Tongue (tissue), 2 donors: ENCODE data around the gene R3HDM4. TPM values are rescaled to one million over a fixed set of nuclear protein-coding genes. Genes with fewer than 3 reads are reported as not detected.

Experiments
- DNase-seq: peaks from one replicate; pipeline ENCODE4 v3.0.0-alpha.2; 2015
- total RNA-seq: library from RNA; depleted of rRNA; stranded (reverse); fragments of >200 nt; gene quantifications from one replicate; pipeline ENCODE4 v1.2.3, GENCODE V29; 2014

The R3HDM4 gene
- total RNA-seq, 1 donor from 2014 or later = 23.2 TPM

DNA sequence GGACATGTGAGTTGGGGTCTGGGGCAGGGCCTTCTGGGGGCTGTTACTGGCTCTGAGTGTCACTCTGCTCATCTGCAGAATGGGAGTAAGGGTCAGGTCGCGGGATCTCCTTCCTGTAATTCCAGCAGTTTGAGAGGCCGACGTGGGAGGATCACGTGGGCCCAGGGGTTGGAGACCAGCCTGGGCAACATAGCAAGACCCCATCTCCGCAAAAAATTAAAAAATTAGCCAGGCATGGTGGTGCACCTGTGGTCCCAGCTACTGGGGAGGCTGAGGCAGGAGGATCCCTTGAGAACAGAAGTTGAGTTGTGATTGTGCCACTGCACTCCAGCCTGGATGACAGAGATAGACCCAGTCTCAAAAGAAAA lies 16.9 kb upstream of the R3HDM4 start:
- DNase-seq = no peak

DNA sequence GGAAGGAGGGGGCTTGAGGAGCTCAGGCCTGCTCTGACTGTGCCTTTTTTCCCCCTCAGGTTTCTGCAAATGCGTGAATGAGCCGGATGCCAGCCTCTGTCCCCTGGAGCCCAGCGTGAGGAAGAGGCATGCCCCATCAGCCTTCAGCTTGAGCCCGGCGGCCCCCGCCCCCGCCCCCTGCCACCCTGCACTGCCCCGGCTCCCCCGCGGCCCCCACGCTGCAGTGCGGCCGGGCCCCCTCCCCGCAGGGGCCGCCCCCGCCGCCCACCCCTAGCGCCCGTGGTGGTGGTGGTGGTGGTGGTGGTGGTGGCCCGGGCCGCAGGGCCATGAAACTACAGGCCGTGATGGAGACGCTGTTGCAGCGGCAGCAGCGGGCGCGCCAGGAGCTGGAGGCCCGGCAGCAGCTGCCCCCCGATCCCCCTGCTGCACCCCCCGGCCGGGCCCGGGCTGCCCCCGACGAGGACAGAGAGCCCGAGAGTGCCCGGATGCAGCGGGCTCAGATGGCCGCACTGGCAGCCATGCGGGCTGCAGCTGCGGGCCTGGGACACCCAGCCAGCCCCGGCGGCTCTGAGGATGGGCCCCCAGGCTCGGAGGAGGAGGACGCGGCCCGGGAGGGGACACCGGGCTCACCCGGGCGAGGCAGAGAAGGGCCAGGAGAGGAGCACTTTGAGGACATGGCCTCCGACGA lies 16.3 kb upstream of the R3HDM4 start:
- DNase-seq = no peak

DNA sequence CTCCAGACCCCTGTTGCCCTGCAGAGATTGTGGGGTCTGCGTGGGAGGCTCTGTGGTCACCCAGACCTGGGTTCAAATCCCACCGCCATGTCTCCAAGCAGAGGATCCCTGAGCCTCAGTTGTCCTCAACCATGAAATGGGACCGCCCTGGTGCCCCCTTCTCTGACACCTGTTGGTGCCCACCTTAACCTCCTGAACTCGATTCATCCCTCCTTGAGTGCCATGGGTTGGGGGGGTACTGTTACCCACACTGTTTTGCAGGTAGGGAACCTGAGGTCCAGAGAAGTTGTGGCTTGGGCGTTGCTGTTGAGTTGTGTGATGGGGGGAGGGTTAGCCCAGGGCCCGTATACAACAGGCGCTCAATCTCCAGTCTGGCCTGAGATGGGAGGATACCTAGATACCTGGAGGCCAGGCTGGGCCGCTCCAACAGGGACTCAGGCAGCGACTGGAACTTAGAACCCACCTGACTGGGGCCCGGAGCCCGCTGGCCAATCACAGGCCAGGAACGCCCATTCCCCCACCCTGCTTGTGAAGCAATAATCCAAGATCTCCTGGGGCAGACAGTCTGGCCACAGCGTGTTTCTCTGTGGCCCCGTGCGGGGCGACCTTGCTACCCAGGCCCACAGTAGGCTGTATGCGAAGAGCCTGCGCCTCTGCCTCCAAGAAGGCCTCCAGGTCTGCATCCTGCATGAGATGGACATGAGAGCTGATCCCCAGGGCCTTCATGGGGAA lies 15.6 kb upstream of the R3HDM4 start:
- DNase-seq = no peak

DNA sequence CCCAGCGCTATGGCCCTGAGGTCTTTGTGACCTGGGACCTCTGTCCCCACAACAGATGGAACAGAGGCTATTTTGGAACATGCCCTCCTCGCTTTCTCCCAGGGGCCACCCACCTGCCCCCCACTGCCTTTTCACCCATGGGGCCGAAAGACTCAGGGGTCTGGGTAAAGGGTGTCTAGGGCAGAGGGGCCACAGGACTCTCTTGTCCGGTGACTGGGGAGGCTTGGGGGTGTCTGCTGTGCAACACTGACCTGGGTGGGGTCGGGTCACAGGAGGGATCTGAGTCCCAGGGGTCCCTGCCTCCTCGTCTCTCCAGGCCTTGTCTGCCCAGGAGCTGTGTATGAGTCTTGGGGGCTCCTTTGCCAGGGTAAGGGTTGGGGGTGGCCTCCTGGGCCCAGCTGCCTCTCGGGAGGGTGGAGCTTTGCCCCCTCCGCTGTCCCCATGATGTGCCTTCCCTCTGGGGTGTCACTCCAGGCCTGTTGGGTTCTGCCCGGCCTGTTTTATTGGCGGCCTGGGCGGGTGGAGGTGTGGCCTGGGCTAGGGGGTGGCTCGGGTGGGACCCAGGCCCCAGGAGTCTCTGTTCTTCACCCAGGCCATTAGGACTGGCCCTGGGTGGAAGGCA lies 14.9 kb upstream of the R3HDM4 start:
- no peak for DNase-seq

DNA sequence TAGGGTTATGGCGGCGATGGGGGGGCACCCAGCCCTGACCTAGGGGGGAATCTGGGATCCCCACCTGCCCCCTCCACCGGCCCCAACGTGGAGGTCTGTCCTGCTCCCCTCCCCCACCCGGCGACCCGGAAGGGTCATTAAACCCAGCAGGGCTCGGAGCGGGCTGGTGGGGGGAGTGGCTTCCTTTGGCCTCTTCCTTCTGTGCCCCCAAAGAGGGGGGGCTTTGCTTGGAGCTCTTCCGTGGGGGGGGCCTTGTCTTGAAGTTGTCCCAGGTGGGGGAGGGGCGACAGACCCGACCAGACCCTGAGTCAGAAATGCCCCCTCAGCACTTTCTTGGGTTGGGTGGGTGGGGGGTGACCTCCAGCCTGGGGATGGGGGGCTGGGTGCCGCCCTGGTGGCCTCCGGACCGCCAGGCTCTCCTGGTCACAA lies 14.3 kb upstream of the R3HDM4 start:
- DNase-seq = no peak

DNA sequence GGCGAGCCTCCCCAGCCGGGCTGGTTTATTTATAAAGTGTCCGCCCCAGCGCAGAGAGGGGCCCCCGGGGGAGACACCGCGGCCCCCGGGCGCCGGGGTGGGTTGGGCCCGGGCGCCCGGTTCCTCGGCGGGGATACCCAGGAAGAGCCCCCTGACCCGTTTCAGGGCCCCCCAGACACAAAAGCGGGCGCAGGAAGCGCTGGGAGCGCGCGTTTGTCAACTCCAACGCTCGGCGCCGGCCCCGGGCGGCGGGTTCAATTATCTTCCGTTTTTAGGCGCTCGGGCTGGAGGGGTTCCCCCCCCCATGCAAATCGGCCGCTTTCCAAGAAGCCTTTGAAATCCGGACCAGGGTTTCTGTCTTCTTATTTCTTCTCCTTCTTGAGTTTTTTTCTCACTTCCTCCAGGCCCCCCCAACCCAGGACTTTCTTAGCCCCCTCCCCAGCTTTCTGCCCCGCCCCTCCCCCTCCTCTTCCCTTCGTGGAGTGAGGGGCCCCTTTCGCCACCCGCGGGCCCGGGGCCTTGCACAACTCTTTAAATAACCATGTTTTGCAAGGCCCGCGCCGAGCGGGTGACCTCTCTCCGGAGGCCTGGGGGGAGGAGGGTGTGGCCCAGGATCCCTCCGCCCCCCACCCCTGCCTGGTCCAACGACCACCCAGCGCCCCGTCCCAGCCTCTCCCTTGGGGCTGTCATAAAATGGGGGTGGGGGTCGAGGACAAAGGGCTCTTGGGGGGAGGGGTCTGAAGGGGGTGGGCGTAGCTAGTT lies 13.8 kb upstream of the R3HDM4 start:
- no peak for DNase-seq

DNA sequence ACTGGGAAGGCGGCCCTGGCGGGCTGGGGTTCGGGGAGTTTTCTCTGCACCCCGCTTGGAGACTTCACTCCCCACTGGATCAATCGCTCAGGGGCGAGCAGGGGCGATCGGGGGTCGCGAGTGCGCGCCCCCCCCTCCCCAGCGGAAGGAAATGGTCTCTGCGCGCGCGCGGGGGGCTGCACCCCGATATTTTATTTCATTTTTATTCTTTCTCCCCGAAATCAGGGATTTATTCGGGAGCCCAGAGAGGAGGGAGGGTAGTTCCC lies 13.2 kb upstream of the R3HDM4 start:
- no peak for DNase-seq

DNA sequence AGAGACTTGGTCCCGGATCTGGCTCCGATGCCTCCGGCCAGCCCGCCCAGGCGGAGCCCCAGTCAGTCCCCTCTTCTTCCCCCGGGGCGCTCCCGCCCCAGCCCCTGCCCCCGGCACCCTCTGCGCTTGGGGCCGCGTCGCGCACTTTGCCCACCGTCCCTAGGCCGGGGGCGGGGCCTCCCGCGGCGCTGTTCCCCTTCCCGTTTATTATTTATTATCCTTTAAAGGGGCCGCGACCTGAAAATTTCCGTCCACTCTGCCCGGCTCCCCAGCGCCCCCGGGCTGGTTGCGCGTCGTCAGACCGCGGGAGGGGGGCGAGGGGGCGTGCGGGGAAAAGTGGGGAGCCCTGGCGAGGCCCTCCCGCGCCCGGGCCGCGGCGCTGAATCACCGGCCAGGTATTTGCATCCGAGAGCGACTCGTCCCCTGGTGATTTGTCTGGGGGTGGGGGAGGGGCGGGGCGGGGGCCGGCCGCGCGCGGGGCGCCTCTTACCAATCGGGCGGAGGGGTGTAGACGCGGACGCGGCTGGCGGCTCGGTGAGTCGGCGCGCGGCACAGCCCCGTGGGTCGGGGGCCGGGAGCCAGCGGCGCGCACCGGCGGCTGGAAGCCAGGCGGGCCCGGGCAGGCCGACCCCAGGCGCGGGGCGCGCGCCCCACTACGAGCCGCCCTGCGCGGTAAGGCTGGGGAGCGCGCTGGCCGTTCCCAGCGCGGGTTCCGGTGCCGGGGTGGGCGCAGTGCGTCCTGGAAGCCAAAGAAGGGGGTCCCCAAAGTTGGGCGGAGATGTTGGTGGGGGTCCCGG lies 12.7 kb upstream of the R3HDM4 start, which contains the start of gene ARID3A:
TSS of gene ARID3A (plus strand) at position 510 of the 797 bp plus-strand sequence. CDS start 3,494 bp downstream, outside the sequence.
- DNase-seq = peak; percentile 92

DNA sequence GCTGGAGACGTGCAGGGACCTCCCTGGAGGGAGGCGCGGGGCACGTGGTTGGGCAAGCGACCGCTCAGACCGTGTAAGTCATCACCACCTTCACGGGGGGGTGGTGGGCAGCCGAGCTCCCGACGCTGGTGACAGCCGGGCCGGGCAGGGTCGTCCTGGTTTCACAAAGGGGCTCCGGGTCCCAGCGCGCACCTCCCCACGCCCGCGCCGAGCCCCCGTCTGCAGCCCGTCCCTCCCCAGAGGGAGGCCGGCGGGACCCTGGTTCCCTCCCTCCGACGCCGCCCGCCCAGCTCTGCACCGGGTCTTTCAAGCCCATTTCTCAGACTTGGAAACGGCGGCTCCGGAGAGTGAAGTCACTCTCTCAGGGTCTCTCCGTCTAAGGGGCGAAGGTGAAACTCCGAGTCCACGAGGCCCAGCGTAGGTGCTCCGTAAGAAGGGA lies 12.1 kb upstream of the R3HDM4 start:
- DNase-seq = no peak

DNA sequence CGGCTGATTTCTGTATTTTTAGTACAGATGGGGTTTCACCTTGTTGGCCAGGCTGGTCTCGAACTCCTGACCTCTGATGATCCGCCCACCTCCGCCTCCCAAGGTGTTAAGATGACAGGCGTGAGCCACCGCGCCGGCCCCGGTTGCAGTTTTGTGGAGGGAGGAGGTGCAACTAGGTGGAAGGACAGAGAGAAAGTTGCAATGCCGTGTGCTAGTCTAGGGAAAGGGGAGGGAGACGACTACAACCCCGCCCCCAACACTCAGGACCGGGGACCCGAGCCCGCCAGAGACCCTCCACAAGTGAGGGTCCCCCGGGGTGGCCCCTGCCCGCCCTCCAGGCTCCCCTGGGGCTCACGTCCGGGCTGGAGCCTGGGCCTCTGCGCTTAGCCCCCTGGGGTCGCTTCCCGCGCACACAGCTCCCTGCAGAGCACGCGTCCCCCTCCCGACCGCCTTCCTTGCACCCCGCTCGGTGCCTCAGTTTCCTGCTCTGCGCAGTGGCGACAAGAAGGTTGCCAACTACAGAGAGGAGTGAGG lies 11.6 kb upstream of the R3HDM4 start:
- no peak for DNase-seq

DNA sequence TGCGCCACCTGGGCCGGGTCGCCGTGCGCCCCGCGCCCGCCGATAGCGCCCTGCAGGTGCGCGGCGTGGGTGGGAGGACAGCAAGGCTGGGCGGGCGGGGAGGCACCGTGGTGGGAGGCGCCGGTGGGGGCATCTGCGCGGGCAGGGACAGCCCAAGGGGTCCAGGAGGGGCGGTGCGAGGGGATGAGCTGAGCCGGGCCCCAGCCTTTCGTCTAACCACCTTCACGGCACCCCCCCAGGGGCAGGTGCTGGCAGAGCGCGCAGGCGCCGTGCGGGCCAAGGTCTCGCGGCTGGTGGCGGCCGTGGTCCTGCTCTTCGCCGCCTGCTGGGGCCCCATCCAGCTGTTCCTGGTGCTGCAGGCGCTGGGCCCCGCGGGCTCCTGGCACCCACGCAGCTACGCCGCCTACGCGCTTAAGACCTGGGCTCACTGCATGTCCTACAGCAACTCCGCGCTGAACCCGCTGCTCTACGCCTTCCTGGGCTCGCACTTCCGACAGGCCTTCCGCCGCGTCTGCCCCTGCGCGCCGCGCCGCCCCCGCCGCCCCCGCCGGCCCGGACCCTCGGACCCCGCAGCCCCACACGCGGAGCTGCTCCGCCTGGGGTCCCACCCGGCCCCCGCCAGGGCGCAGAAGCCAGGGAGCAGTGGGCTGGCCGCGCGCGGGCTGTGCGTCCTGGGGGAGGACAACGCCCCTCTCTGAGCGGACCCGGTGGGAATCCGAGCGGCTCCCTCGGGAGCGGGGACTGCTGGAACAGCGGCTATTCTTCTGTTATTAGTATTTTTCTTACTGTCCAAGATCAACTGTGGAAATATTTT lies 7.2 kb upstream of the R3HDM4 start:
- DNase-seq = peak; percentile 44

DNA sequence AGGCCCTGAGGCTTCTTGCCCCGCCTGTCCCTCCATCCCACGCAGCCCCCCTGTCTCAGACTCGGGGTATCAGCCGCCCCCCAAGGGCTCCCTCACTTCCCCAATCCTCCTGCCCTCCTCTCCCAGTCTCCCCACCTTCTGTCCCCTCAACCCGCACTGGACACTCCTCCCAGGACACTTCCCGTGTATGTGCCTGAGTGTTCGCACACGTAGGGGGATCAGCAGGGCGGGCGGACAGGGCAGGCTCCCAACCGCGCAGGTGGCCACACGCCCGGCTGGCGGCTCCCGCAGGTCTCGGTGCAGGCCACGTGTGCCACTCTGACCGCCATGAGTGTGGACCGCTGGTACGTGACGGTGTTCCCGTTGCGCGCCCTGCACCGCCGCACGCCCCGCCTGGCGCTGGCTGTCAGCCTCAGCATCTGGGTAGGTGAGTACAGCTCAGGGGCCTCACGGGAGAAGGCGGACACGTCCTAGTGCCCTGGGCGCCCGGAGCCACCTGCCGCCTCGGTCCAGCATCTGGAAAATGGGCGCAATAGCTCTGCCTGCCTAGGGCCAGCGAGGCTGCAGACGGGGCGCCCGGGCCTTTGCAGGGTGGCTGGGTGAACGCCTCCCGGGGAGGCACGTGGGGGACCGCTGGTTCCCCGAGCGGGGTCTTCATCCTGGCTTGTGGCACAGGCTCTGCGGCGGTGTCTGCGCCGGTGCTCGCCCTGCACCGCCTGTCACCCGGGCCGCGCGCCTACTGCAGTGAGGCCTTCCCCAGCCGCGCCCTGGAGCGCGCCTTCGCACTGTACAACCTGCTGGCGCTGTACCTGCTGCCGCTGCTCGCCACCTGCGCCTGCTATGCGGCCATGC lies 6.4 kb upstream of the R3HDM4 start:
- DNase-seq = no peak

DNA sequence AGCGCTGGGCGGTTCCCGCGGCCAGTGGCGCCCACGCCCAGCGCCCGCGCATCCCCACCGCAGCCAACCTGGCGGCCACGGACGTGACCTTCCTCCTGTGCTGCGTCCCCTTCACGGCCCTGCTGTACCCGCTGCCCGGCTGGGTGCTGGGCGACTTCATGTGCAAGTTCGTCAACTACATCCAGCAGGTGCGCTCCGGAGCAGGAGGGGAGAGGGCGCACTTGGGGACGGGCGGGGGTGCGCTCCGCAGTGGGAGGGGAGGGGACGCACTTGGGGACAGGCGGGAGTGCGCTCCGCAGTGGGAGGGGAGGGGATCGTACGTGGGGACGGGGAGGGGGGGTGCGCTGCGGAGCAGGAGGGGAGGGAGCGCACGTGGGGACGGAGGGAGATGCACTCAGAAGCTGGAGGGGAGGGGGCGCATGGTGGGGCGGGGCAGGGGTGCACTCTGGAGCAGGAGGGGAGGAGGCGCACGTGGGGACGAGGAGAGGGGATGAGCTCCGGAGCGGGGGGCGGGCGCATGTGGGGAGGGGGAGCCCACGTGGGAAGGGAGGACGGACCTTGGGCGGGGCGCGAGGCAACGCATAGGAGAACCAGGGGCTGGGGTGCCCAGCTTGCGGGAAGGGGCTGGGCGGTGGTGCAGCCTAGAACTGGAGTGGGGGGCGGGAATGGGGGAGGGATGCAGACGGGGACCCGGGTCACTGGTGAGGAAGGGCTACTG lies 5.6 kb upstream of the R3HDM4 start:
- DNase-seq = no peak

DNA sequence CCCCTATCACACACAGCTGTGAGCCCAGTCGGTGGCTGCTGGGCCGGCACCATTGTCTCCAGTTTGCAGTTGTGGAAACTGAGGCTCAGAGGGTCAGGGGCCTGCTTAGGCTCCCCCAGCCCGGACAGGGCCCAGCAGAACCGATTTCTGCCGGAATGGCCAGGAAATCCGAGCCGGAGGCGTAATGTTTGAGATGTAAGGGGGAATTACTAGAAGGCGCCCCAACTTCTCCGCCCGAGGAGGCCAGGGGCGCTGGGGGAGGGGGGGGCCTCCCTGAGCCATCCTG lies 5.1 kb upstream of the R3HDM4 start:
- DNase-seq = no peak

DNA sequence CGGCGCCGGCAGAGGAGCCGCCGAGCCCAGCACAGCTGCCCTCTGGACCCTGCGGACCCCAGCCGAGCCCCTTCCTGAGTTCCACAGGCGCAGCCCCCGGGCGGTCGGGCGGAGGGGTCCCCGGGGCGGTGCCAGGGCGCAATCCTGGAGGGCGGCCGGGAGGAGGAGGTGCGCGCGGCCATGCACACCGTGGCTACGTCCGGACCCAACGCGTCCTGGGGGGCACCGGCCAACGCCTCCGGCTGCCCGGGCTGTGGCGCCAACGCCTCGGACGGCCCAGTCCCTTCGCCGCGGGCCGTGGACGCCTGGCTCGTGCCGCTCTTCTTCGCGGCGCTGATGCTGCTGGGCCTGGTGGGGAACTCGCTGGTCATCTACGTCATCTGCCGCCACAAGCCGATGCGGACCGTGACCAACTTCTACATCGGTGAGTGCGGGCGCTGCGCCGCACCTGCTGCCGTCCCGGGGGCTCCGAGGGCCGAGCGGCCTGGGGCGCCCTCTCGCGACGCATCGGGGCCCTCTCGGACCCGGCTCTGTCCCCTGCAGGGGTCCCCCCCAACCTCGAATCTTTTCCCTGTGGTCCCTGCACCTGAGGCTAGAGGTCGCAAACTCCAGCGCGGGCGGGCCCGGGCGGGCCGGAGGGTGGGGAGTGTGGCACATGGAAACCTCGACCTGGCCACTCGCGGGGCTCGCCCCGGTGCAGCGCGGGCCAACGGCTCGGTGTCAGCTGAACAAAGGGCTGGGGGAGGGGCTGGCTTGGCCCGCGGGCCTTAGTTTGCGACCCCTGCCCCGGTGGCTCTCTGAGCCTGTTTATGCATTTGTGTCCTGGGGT lies 4.5 kb upstream of the R3HDM4 start, which contains the start of gene KISS1R:
TSS of gene KISS1R (plus strand) at position 11 of the 829 bp plus-strand sequence. CDS start at position 181, 170 bp downstream.
- no peak for DNase-seq

DNA sequence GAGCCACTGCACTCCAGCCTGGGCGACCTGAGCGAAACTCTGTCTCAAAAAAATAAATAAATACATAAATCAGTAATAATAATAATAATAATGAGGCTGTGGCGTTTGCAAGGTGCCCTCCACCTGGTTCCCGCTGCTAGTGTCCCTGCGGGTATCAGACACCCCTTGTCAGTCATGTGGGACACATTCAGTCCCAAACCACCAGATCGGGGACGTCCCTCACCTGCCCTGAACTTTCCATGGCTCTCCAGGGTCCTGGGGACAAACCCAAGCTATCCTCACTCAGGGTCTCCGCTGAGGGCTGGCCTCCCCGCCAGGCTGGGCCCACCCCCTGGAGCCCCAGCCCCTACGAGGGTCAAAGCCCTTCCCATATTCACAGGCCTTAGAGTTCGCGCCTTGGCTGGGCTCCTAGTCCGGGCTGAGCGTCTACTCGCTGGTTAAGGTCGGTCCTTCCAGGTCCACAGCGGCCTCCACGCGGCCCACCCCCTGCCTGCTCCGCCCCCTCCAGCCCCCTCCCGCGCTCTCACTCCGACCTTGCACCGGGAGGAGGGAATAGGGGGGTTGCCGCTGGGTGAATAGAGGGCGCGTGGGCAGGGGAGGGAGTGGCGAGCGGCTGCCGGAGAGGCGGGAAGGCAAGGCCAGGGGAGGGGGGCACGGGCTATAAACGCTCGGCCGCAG lies 3.8 kb upstream of the R3HDM4 start:
- DNase-seq = no peak

DNA sequence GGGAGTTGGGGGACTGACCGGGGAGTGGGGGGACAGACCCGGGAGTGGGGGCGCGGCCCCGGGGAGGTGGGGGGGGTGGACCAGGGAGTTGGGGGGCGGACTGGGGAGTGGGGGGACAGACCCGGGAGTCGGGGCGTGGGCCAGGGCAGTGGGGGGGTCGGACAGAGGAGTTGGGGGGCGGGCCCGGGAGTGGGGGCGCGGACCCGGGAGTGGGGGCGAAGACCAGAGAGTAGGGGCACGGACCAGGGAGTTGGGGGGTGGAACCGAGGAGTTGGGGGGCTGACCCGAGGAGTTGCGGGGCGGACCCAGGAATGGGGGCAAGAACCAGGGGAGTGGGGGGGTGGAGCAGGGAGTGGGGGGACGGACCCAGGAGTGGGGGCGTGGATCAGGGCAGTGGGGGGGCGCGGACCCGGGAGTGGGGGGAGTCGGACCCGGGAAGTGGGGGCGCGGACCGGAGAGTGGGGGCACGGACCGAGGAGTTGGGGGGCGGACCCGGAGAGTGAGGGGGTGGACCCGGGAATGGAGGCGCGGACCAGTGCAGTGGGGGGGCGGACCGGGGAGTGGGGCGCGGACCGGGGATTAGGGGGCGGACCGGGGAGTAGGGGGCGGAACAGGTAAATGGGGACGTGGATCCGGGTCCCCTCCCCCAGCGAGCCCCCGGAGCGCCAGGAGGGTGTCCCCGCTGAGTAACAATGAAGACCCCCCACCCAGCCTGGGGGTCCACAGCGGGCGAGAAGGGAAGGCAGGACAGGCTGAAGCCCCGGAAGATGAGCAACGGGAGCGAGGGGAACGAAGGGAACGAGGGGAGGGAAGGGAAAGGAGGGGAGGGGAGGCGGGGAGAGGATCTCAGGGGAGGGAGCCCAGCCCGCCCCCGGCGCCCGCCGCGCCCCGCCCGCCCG lies 589 bp downstream of the R3HDM4 start:
- DNase-seq = no peak
